OCI-LY3 (cell line): ENCODE measurements around the gene TP63.

Source experiments
- EZH2phosphoT487 ChIP-seq: fragments of 200-600 bp; shearing (Covaris generic); IDR thresholded peaks from 2 replicates; pipeline ENCODE4 v1.6.1; 2018; ENCODE audit warnings: antibody characterized with exemption, mixed run types, low read depth
- TF ChIP-seq, protein P1 (sequence below): fragments of 200-600, 300-600 bp; sonication (generic); IDR thresholded peaks from 2 replicates; pipeline ENCODE4 v1.5.1; 2014; ENCODE audit warnings: antibody characterized with exemption, low read length, low read depth

DNA sequence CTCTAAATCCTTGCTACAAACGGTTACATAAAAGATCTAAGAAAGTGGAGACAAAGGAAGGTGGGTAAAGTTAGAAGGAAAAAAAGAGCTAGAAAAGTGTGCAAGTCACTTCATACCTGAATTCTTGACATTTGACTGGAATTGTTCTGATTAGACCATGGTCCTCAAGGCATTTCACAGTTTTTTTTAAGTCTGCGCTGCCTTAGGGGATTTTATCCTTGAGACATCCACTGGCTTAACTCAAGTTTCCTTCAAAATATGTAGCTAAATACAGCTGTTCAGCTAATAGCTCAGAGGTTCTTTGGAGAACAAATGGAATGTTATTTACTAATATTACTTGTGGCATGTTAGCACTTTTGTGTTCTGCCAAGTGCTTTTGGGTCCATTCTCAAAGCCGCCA, 236.9 kb downstream of the TP63 start:
- TF ChIP-seq, protein P1, sequence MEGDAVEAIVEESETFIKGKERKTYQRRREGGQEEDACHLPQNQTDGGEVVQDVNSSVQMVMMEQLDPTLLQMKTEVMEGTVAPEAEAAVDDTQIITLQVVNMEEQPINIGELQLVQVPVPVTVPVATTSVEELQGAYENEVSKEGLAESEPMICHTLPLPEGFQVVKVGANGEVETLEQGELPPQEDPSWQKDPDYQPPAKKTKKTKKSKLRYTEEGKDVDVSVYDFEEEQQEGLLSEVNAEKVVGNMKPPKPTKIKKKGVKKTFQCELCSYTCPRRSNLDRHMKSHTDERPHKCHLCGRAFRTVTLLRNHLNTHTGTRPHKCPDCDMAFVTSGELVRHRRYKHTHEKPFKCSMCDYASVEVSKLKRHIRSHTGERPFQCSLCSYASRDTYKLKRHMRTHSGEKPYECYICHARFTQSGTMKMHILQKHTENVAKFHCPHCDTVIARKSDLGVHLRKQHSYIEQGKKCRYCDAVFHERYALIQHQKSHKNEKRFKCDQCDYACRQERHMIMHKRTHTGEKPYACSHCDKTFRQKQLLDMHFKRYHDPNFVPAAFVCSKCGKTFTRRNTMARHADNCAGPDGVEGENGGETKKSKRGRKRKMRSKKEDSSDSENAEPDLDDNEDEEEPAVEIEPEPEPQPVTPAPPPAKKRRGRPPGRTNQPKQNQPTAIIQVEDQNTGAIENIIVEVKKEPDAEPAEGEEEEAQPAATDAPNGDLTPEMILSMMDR: no peak
- no peak for TF ChIP-seq EZH2phosphoT487
